Ishikawa (cell line): Measurements from ENCODE around the gene ACBD6.

Source experiments
- CEBPB ChIP-seq: IDR thresholded peaks from 2 replicates; pipeline ENCODE4 v1.6.1; 2012
- CREB1 ChIP-seq: IDR thresholded peaks from 2 replicates; pipeline ENCODE4 v1.6.1; 2012; ENCODE audit warnings: low read depth
- EGR1 ChIP-seq: IDR thresholded peaks from 2 replicates; pipeline ENCODE4 v1.6.1; 2012
- EP300 ChIP-seq: IDR thresholded peaks from 2 replicates; pipeline ENCODE4 v1.6.1; 2012; ENCODE audit warnings: borderline replicate concordance
- FOXM1 ChIP-seq: IDR thresholded peaks from 2 replicates; pipeline ENCODE4 v1.6.1; 2012; ENCODE audit warnings: low read depth, borderline replicate concordance
- NFIC ChIP-seq: IDR thresholded peaks from 2 replicates; pipeline ENCODE4 v1.6.1; 2012
- RAD21 ChIP-seq: IDR thresholded peaks from 2 replicates; pipeline ENCODE4 v1.6.1; 2012; ENCODE audit warnings: low read depth
- TAF1 ChIP-seq: IDR thresholded peaks from 2 replicates; pipeline ENCODE4 v1.6.1; 2012; ENCODE audit warnings: low read depth, mild to moderate bottlenecking
- TCF12 ChIP-seq: IDR thresholded peaks from 2 replicates; pipeline ENCODE4 v1.6.1; 2012; ENCODE audit warnings: low read depth
- TEAD4 ChIP-seq: IDR thresholded peaks from 2 replicates; pipeline ENCODE4 v1.6.1; 2012
- YY1 ChIP-seq: IDR thresholded peaks from 2 replicates; pipeline ENCODE4 v1.6.1; 2012; ENCODE audit warnings: low read depth
- ZBTB7A ChIP-seq: IDR thresholded peaks from 2 replicates; pipeline ENCODE4 v1.6.1; 2012; ENCODE audit warnings: low read depth
- TF ChIP-seq, protein P1 (sequence below): IDR thresholded peaks from 2 replicates; pipeline ENCODE4 v1.6.1; 2012
- TF ChIP-seq, protein P2 (sequence below): IDR thresholded peaks from 2 replicates; pipeline ENCODE4 v1.6.1; 2012; ENCODE audit warnings: low read depth, mild to moderate bottlenecking
- TF ChIP-seq, protein P3 (sequence below): IDR thresholded peaks from 2 replicates; pipeline ENCODE4 v1.6.1; 2012

The ACBD6 gene

DNA sequence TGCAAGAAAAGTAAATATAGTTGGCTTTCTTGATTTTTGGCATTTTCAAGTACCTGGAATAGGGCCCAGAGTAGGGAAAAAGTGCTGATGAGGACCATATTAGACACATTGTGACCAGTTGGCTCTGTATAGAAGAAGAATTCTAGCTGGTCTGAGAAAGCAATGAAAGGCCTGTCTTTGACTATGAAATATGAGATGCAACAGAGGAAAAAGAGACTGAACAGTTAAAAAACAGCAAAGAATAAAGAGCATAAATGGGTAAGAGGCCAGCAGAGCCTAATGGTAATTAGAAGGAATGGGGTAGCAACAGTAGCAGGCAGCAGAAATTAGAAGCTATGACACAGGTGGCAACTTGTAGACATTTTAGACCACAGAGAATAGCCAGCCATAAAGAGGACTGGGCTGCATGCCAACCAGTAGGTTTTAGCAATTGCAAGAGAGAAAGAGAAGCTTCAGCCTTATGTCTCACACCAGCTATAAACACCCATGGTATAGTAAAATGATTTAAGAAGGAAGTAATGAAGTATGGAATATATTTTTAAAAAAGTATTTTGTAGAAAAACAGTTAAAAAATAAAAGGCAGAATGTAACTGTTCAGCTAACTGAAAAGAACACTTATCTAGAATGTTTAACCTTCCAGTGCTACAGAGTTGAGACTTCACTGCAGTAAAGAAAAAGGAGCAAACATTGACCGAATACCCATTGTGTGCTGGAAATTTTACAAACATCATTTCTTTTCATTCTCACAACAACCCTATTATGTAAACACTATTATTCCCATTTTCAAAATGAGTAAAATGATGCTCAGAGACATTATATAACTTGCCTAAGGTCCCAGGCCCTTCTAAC lies 158.2 kb downstream of the ACBD6 start:
- no peak for TF ChIP-seq ZBTB7A
- no peak for TF ChIP-seq EP300
- no peak for TF ChIP-seq TAF1
- TF ChIP-seq, protein P1, sequence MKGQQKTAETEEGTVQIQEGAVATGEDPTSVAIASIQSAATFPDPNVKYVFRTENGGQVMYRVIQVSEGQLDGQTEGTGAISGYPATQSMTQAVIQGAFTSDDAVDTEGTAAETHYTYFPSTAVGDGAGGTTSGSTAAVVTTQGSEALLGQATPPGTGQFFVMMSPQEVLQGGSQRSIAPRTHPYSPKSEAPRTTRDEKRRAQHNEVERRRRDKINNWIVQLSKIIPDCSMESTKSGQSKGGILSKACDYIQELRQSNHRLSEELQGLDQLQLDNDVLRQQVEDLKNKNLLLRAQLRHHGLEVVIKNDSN, result no peak
- TF ChIP-seq NFIC, result no peak
- TF ChIP-seq YY1, result no peak
- no peak for TF ChIP-seq TEAD4
- no peak for TF ChIP-seq FOXM1
- TF ChIP-seq, protein P2, sequence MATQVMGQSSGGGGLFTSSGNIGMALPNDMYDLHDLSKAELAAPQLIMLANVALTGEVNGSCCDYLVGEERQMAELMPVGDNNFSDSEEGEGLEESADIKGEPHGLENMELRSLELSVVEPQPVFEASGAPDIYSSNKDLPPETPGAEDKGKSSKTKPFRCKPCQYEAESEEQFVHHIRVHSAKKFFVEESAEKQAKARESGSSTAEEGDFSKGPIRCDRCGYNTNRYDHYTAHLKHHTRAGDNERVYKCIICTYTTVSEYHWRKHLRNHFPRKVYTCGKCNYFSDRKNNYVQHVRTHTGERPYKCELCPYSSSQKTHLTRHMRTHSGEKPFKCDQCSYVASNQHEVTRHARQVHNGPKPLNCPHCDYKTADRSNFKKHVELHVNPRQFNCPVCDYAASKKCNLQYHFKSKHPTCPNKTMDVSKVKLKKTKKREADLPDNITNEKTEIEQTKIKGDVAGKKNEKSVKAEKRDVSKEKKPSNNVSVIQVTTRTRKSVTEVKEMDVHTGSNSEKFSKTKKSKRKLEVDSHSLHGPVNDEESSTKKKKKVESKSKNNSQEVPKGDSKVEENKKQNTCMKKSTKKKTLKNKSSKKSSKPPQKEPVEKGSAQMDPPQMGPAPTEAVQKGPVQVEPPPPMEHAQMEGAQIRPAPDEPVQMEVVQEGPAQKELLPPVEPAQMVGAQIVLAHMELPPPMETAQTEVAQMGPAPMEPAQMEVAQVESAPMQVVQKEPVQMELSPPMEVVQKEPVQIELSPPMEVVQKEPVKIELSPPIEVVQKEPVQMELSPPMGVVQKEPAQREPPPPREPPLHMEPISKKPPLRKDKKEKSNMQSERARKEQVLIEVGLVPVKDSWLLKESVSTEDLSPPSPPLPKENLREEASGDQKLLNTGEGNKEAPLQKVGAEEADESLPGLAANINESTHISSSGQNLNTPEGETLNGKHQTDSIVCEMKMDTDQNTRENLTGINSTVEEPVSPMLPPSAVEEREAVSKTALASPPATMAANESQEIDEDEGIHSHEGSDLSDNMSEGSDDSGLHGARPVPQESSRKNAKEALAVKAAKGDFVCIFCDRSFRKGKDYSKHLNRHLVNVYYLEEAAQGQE, result no peak
- no peak for TF ChIP-seq CEBPB
- TF ChIP-seq, protein P3, sequence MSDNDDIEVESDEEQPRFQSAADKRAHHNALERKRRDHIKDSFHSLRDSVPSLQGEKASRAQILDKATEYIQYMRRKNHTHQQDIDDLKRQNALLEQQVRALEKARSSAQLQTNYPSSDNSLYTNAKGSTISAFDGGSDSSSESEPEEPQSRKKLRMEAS, result no peak
- no peak for TF ChIP-seq EGR1
- TF ChIP-seq RAD21, result no peak

DNA sequence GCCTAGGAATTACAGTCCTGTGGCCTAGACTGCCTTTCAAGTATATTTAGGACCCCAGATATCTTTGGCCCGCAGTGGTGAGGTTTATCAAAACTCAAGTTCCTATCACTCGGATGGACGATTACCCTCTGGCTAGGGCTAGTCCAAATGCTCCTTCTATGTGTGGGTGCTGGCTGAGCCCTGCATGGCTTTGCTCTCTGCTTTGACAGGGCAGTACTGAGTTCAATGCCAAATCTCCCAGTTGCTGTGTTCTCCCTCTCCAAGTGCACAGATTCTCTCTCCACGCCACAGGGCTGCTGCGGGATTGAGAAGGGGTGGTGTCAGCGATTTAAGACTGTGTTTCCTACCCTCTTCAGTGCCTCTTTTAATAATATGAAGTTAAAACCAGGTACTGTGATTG lies 175.3 kb downstream of the ACBD6 start:
- TF ChIP-seq NFIC (no peak), TCF12 (no peak), CREB1 (no peak), FOXM1 (no peak), EGR1 (no peak), EP300 (no peak), ZBTB7A (no peak), TAF1 (no peak), YY1 (no peak), CEBPB (no peak), TEAD4 (no peak), RAD21 (no peak)
- TF ChIP-seq, protein P3, result no peak
- TF ChIP-seq, protein P2, result no peak
- TF ChIP-seq, protein P1, result no peak

DNA sequence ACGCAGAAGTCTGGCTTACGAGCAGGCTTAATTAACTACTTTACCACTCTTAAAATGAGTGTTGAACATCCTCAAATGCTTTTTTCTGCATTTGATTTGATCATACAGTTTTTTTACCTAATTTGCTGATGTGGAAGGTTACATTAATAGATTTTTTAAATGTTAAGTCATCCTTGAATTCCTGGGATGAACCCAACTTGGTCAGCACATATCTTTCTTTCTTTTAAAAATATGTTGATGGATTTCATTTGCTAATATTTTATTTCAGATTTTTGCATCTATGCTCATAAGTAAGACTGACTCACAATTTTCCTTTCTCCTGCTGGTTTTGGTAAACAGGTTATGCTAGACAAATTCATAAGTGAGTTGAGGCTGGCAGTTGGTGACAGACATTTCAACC lies 189.5 kb downstream of the ACBD6 start:
- no peak for TF ChIP-seq TAF1
- no peak for TF ChIP-seq EP300
- TF ChIP-seq EGR1, result no peak
- TF ChIP-seq RAD21, result no peak
- no peak for TF ChIP-seq YY1
- no peak for TF ChIP-seq CEBPB

DNA sequence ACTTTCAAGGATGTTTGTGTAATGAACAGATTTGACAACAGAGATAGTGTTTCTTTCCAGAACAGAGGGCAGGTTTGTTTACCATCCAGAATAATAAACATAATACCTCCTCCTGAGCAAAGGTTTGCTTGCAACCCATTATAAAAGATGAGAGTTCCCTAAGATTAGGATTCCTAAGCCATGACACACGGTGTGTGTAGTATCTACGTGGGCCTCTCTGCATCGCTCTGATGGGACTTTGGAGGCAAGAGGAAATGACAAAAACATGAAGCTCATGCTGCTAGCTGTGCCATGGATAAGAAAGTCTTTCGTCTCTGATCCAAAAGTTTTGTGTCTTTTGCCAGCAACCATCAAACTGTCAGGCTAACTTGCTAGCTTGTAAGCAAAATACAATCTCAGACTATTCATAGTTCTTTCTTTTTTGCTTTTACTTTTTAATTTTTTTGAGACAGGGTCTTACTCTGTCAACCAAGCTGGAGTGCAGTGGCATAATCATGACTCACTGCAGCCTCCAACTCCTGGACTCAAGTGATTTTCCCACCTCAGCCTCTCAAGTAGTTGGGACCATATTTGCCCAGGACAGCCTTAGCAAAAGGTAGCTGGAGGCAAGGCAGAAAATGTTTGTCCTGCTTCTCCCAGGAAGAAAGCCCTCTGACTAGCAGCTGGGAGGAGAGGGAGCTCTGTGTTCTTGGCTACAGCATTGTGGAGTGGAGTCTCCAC lies 191.2 kb downstream of the ACBD6 start:
- TF ChIP-seq, protein P1, result no peak
- TF ChIP-seq EP300, result no peak

DNA sequence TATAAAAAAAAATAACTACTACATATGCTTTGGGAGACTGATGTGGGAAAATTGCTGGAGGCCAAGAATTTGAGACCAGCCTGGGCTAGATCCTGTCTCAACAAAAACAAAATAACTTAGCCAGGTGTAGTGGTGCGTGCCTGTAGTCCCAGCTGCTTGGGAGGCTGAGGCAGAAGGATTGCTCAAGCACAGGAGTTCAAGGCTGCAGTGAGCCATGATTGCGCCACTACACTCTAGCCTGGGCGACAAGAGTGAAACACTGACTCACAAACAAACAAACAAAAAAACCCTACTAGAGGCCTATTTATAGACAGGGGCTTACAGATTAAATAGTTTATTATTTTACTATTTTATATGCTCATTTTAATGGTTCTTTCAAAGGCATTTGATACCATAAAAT lies 192.3 kb downstream of the ACBD6 start:
- peak; percentile 43 for TF ChIP-seq CEBPB
- TF ChIP-seq, protein P3, result no peak
